Measurements from ENCODE around the gene ARPC5L. TPM values are rescaled to one million over a fixed set of nuclear protein-coding genes. Genes with fewer than 3 reads are reported as not detected.
"Not testable (repeated sequence)": the region's sequence is repeated elsewhere in the genome, so short reads cannot be mapped to it uniquely, and the experiment has no call there.

ARPC5L gene
- total RNA-seq, 6 donors from 2014 or later: 17.8 to 45.9 (median 34.4) TPM

DNA sequence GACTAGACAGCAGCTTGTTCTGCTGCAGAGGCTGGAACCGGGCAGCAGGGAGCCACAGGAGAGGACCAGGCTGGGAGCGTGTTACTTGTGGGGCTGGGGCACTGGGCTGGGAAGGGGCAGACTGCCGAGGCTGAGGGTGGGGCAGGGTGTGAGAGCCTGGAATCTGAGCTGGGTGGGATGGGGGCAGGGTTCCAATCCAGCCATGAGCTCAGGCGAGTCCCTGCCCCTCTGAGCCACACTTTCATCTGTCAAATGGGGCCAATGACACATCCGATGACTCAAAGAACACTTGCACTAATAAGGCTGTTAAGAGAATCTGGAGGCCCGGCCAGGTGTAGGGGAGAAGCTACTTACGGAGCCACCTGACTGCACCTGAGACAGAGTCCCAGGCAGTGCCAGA lies 27.3 kb upstream of the ARPC5L start:
- Histone ChIP-seq H3K4me1 (peaks cover 21 to 29% (median 24%) of the 10 kb centered on the region in 4 donors), H3K9me3 (no peaks in the 10 kb centered on the region), H3K27ac (no peak overlapping the region), H3K27me3 (no peaks in the 10 kb centered on the region), H3K4me3 (no peak overlapping the region), H3K36me3 (no peaks in the 10 kb centered on the region)
- TF ChIP-seq POLR2AphosphoS5 (IDR thresholded peaks at IDR 0.05) (no peak), EP300 (IDR thresholded peaks at IDR 0.05) (no peak), POLR2A (IDR thresholded peaks at IDR 0.05) (no peak)
- TF ChIP-seq, protein P1, sequence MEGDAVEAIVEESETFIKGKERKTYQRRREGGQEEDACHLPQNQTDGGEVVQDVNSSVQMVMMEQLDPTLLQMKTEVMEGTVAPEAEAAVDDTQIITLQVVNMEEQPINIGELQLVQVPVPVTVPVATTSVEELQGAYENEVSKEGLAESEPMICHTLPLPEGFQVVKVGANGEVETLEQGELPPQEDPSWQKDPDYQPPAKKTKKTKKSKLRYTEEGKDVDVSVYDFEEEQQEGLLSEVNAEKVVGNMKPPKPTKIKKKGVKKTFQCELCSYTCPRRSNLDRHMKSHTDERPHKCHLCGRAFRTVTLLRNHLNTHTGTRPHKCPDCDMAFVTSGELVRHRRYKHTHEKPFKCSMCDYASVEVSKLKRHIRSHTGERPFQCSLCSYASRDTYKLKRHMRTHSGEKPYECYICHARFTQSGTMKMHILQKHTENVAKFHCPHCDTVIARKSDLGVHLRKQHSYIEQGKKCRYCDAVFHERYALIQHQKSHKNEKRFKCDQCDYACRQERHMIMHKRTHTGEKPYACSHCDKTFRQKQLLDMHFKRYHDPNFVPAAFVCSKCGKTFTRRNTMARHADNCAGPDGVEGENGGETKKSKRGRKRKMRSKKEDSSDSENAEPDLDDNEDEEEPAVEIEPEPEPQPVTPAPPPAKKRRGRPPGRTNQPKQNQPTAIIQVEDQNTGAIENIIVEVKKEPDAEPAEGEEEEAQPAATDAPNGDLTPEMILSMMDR (IDR thresholded peaks at IDR 0.05): no peak
- 53 to 58% methylated on average over 6 to 7 of the region's 7 CpGs for WGBS, 2 donors
- peak; percentile 15 to 72 for ATAC-seq (ENCODE audit: low FRiP score in 2 of 2)
- DNase-seq: no peak

DNA sequence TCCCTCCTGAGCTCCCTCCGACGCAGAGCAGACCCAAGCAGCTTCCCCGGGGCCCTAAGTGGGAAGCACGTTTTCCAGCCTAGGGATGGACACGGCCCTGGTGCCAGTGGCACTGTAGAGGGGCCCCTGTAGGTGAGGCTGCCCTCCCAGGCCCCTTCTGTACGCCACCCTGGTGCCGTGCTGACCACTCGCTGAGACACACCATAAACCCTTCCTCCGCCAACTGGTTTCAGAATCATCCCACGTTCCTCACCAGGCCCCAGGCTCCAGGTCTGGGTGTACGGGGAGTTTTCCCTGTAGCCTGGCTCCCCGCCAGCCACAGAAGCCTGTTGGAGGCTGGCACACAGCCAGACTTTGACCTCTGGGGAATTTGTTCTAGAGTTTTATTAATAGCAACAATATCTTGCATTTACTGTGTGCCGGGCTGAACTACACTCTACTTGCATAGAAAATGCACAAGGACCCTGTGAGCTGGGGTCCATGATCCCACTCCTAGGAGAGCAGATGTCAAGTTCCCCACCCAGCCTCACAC lies 26.8 kb upstream of the ARPC5L start:
- Histone ChIP-seq H3K27me3 (no peaks in the 10 kb centered on the region), H3K27ac (no peak overlapping the region), H3K9me3 (no peaks in the 10 kb centered on the region), H3K36me3 (no peaks in the 10 kb centered on the region), H3K4me3 (no peak overlapping the region), H3K4me1 (peaks cover 21 to 29% (median 24%) of the 10 kb centered on the region in 4 donors)
- peak; percentile 52 to 57 for DNase-seq
- no peak for TF ChIP-seq POLR2AphosphoS5 (IDR thresholded peaks at IDR 0.05)
- TF ChIP-seq POLR2A (IDR thresholded peaks at IDR 0.05): no peak
- TF ChIP-seq, protein P1 (IDR thresholded peaks at IDR 0.05): no peak
- TF ChIP-seq EP300 (IDR thresholded peaks at IDR 0.05): no peak
- 30 to 53% methylated on average over 8 to 13 of the region's 13 CpGs for WGBS, 2 donors
- peak; percentile 4 to 6 for ATAC-seq (ENCODE audit: low FRiP score in 2 of 2)

DNA sequence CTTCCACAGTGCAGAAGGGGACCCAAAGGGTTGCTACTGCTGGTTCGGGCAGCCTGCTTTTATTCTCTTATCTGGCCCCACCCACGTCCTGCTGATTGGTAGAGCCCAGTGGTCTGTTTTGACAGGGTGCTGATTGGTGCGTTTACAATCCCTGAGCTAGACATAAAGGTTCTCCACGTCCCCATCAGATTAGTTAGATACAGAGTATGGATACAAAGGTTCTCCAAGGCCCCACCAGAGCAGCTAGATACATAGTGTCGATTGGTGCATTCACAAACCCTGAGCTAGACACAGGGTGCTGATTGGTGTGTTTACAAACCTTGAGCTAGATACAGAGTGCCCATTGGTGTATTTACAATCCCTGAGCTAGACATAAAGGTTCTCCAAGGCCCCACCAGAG lies 23.8 kb upstream of the ARPC5L start:
- H3K4me3 ChIP-seq; H3K27ac ChIP-seq; H3K27me3 ChIP-seq; H3K36me3 ChIP-seq; H3K9me3 ChIP-seq; ATAC-seq (ENCODE audit: low FRiP score in 2 of 2); DNase-seq: not testable (repeated sequence)
- H3K4me1 ChIP-seq: peaks cover 7 to 12% (median 10%) of the 10 kb centered on the region in 4 donors
- 72 to 87% methylated on average over 5 of the region's 5 CpGs for WGBS, 2 donors

DNA sequence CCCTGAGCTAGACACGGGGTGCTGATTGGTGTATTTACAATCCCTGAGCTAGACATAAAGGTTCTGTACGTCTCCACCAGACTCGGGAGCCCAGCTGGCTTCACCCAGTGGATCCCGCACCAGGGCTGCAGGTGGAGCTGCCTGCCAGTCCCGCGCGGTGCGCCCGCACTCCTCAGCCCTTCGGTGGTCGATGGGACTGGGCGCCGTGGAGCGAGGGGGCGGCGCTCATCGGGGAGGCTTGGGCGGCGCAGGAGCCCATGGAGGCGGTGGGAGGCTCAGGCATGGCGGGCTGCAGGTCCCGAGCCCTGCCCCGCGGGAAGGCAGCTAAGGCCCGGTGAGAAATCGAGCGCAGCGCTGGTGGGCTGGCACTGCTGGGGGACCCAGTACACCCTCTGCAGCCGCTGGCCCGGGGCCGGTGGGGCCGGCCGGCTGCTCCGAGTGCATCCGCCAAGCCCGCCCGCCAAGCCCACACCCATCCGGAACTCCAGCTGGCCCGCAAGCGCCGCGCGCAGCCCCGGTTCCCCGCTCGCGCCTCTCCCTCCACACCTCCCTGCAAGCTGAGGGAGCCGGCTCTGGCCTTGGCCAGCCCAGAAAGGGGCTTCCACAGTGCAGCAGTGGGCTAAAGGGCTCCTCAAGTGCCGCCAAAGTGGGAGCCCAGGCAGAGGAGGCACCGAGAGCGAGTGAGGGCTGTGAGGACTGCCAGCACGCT lies 23.2 kb upstream of the ARPC5L start:
- H3K27me3 ChIP-seq; ATAC-seq (ENCODE audit: low FRiP score in 2 of 2); H3K36me3 ChIP-seq; H3K27ac ChIP-seq; H3K9me3 ChIP-seq: not testable (repeated sequence)
- WGBS, 2 donors: 69 to 87% methylated on average over 9 to 36 of the region's 52 CpGs
- DNase-seq: peak in 1 of 2 donors; percentile 77
- Histone ChIP-seq H3K4me3 (peak overlapping the region in 2 of 4 donors; percentile 6 to 17), H3K4me1 (peaks cover 7 to 12% (median 10%) of the 10 kb centered on the region in 4 donors)

DNA sequence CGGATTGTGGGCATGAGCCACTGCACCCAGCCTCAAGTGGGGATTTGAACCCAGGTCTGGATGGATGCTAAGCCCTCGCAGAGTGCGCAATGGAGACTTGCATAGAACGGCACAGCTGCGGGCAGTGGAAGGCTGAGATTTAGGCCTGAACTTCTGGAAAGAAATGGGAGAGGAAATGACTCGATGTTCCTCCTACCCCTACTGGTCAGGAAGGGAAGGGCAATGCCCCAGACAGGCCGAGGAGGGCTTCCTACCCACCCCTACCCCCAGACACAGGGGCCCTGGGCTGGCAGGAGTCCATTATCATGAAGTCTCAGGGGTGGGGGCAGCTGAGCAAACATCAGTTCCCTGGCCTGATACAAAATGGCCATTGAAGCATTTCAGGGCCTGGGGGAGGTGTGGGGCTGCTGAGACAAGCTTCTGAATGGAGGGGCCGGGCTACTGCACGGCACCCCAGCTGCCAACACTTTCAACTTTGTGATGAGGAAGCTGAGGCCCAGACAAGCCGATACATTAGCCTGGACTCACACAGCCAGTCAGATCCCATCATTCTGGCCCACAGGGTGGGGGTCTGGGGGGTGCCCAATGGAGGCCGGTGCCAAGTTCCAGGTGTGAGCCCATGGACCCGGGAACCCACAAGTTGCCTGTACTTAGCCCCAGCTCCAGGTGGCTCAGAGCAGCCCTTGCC lies 22.2 kb upstream of the ARPC5L start:
- no peaks in the 10 kb centered on the region for H3K9me3 ChIP-seq
- no peaks in the 10 kb centered on the region for H3K36me3 ChIP-seq
- DNase-seq (no peak), ATAC-seq (ENCODE audit: low FRiP score in 2 of 2) (peak; percentile 42 to 64)
- H3K27ac ChIP-seq: no peak overlapping the region
- no peaks in the 10 kb centered on the region for H3K27me3 ChIP-seq
- H3K4me1 ChIP-seq: peaks cover 7 to 8% (median 7%) of the 10 kb centered on the region in 4 donors
- H3K4me3 ChIP-seq: no peak overlapping the region
- TF ChIP-seq, protein P1 (IDR thresholded peaks at IDR 0.05): peak in 5 of 6 experiments; percentile 14 to 46 (median 42)
- no peak for TF ChIP-seq POLR2A (IDR thresholded peaks at IDR 0.05)
- TF ChIP-seq POLR2AphosphoS5 (IDR thresholded peaks at IDR 0.05): no peak
- no peak for TF ChIP-seq EP300 (IDR thresholded peaks at IDR 0.05)
- 60 to 61% methylated on average over 8 to 12 of the region's 12 CpGs for WGBS, 2 donors

Data from upper lobe of left lung (tissue), 6 donors.